DMS79 (cell line): Measurements from ENCODE around the gene CACNA1B.

Source experiments
- DNase-seq: peaks from one replicate; lab custom pipeline; 2025; lab: John Stamatoyannopoulos, UW

CACNA1B gene

DNA sequence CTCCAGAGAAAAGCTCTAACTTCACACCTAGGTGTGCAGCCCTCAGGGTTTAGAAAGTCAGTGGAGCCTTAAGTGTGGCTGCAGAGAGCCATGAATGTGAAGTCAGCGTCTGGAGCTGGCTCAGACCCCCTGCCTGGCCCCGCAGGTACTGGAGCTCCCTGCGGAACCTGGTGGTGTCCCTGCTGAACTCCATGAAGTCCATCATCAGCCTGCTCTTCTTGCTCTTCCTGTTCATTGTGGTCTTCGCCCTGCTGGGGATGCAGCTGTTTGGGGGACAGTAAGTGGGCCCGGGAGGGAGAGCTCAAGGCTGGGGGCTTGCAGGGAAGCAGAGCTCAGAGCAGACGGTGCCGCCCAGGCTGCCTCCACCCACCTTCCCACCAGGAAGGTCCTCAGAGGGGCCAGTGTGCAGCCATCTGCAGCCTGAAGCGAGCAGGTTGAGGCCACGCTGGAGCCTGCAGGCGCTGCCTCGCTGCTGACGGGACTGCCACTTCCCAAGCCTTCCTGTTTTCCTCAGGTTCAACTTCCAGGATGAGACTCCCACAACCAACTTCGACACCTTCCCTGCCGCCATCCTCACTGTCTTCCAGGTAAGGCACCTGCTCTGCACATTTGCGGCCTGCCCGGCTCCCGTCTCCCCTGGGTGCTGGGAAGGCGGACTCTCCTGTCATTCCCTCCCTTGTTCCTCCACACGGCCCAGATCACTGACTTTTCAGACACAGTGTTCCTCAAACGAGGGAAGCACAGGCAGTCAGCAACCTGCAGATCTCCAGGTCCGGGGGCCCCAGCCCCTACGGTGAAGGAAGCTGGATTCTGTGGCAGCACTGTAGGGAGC lies 108.9 kb downstream of the CACNA1B start:
- DNase-seq: no peak

DNA sequence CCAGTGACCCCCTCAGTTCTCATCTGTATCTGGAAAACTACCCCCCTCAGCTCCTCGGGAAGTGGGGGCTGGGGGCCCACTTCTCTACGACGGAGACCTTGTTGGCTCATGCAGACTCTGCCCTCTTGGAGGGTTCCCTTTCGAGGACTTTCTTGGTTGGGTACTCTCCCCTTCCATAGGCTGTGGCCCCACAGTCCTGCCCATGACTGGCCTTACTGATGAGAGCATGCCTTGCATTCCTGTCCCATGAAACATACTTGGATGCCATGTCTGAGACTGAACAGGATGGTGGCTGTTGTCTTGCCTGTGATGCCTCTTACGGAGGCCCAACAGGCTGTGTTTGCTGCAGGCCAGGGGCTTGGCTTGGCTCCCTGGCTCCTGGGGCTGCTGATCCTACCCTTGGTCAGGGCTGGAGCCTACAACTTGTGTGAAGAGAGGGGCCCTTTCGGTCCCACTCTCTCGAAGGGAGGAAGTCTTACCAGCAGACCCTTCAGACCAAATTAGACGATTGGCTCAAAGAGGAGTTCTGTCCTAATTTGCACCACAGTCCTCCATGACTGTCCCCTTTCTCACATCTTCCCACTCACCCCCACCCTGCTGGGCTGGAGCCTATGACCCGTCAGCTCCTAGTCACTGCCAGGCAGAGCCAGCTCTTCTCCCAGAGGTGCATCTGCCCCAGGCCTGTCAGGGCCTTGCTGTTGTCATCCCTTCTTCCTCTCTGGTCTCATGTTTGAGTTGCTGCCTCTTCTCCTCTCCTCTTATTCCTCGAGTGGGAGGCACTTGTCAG lies 109.9 kb downstream of the CACNA1B start:
- no peak for DNase-seq

DNA sequence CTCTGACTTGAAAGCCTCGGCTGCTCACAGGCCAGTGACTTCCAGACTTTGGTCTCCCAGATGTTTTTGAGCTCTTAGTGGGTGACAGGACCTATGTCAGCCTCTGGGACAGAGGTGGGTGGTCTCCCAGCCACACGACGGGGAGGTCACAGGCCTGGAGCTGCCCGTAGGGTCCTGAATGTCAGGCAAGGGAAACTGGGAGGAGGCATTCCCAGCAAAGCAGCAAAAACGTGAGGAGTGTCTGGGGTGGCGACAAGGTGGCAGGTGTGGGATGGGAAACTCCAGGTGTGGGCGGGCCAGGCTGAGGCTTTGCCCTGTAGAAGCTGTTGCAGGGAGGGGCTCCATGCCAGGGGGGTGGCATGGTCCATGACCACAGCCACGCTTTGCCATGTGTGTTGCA lies 110.5 kb downstream of the CACNA1B start:
- no peak for DNase-seq

DNA sequence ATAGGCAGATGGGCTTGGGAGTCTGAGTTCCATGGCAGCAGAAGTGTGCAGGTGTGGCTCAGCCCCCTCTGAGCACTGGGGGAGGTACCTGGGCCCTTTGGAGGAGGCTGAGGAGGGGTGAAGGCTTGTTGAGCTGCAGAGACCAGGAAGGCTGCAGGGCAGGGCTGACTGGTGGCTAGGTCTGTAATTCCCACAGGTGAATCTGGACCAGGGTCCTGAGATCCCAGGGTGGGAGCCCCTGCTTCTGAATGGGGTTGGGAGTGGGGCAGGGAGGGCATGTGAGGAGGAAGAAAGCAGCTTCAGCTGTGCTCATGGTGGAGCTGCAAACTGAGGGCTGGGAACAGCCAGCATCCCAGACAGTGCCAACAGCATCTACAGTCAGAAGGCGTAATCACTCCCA lies 111.1 kb downstream of the CACNA1B start:
- DNase-seq: no peak

DNA sequence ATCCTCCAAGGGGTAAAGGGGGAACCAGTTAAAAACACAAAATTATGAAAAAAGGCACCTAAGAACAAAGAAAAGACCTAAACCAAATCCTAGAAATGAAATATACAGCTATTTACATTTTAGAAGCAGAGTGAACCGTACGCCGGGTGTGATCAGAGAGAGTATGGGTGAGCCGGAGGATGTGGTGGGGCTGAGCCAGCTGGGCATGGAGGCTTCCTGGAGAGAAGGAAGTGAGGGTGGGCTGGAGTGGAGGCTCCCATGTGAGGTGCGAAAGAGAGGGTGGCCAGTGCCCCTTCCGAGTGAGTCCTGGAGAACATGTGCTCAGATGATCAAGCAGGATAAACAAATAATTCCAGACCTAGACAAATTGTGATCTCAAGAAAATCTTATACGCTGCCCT lies 111.6 kb downstream of the CACNA1B start:
- no peak for DNase-seq

DNA sequence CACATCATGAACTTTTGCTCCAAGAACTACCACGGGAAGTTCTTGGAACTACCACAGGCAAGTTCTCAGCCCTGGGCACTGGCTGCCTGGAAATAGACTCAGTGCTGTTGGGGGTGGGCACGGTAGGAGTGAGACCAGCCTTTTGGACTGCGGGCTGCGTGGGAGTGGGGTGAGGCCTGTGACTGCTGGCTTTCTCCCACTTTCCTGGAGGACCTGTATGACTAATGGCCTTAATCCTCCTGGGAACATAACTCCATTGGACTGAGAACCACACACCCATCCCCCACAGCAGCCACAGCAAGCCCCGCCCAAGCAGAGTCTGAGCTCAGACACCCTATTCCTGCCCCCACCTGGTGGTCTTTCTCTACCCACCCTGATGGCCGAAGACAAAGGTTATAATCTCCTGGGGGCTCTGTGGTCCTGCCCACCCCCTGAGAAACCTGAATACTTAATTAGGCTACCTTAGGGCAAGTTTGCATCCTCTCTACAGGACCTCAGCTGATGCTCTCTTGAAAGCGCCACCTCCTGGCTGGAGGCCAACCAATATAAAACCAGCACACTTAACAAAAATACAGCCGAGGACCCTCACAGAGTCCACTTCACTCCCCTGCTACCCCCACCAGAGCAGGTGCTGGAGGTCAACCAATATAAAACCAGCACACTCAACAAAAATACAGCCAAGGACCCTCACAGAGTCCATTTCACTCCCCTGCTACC lies 112.6 kb downstream of the CACNA1B start:
- DNase-seq: no peak

DNA sequence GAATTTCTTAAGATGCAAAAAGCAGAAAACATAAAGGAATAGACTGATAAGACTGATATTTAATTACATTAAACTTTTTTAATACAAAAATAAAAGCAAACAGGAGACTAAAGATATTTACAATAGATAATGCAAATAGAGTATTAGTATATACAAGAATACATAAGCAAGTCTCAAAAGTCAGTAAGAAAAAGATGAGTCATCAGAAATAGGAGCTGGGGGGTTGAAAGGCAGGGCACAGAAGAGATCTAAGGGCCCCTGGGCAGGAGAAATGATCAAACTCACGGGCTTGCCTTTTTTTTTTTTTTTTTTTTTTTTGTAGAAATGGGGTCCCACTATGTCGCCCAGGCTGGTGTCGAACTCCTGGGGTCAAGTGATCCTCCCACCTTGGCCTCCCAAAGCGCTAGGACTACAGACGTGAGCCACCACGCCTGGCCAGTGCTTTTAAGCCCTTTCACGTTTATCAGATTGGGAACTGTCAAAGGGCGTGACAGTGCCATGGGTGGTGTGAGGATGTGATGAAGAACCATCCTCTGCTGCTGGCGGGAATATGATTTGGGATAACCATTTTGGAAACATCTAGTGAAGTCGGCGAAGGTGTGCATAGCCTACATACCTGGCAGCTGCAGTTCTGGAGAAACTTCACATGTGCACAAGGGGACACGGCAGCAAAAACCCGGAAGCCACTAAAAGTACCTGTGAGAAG lies 126.1 kb downstream of the CACNA1B start:
- no peak for DNase-seq

DNA sequence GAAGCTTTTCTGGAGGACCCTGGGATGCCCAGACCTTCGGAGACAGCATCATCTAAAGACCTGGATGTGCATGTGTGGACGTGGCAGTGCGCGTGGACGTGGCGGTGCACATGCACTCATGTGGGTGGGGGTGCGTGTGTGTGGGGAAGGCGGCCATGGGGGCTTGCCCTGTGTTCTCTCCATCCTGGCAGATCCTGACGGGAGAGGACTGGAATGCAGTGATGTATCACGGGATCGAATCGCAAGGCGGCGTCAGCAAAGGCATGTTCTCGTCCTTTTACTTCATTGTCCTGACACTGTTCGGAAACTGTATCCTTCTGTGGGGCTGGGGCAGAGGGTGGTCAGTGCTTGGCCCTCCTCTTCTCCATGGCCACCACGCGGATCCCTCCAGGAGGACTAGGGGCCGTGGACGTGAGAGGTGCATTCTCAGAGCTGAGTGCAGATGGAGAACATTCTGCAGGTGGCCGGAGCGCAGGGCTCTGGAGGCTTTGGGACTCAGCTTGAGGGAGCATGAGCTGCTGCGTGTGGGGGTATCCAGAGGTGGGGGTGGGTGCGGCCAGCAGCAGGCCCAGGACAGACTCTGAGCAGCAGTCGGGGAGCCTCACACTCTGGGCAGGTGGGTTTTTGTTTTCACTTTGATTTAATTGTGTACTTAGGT lies 129.1 kb downstream of the CACNA1B start:
- DNase-seq: no peak

DNA sequence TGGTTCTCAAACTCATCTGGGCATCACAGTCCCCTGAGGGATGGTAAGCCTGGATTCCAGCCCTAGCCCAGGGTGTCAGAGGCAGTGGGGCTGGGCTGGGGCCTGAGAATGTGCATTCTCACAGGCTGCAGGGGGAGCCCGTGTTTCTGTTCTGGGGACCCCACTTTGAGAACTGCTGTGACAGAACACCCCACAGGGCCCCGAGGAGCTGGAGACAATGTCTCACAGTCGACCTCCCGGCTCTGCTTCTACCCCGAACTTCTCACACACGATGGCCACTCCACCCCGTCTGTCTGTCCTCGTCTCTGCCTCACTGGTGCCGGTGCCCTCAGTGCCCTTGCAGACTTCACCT lies 130.0 kb downstream of the CACNA1B start:
- no peak for DNase-seq

DNA sequence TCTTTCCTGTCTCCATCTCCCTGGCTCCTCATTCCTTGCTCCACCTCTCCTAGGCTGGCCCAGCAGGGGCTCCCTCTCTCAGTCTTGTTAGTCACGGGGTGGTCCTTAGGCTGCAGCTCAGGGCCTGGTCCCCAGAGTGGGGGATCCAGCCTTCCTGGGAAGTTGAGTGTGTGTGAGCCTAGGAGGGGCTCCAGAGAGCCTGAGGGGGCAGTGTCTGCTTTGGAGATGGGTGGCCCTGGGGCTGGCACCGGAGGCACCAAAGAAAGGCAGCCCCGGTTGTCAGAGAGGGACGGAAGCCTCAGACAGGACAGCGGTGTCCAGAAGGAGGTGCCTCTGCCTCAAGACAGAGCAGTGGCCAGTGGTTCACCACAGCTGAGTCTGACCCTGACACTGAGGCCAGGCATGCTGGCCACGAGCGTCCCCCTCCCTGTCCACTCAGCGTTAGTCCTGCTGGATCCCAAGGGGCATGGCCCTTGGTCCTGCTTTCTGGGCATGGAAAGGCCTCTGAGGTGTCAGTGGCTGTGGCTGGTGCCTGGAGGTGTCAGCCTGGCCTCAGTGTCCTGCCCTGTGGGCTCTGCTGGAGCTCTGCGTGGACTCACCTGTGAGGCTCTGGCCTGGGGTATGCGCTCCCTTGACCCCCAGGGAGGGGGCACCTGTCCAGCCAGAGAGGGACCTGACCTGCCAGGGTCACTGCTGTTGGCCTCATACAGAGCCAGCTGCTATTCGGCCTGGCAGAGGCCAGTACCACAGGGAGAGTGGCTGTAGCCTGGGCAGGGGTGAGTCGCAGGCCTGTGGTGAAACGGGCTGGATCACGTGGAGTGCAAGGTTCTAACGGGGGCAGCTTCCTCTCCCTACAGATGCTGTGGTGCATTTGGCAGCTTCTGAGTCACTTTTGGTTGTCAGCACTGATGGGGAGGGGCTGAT lies 130.6 kb downstream of the CACNA1B start:
- no peak for DNase-seq

DNA sequence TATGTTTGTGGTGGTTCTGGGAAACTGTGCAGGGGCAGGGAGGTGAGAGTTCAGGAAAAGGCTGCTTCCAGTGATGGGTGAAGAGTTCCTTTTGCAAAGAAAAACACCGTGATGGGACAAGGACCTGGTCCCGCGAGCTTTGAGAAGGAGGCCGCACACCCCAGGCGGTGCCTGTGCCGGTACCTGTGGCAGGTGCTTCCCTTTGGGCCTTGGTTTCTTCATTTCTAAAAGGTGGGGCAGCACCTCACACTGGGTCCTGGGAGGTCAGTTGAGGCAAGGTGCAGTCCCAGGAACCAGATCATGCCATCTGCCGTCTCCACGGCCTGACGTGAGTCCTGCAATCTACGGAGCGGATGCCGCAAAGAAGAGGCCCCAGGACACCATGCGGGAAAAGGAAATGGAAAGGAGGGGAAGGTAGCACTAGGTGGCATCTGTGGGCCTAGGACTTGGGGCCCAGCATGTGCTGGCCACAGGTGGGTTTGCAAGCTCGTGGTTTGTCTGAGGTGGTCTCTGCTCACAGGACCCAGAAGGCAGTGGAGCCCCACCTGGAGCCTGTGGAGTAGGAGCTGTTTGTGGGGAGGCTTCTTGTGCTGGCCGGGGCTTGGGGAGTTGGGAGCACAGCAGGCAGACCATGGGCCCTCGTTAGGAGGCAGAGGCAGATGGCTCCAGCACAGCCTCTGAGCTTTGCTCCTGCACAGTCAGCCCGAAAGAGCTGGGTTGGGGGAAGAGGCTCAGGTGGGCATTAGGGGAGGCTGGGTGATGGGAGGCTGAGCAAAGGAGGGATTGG lies 131.6 kb downstream of the CACNA1B start:
- DNase-seq: no peak

DNA sequence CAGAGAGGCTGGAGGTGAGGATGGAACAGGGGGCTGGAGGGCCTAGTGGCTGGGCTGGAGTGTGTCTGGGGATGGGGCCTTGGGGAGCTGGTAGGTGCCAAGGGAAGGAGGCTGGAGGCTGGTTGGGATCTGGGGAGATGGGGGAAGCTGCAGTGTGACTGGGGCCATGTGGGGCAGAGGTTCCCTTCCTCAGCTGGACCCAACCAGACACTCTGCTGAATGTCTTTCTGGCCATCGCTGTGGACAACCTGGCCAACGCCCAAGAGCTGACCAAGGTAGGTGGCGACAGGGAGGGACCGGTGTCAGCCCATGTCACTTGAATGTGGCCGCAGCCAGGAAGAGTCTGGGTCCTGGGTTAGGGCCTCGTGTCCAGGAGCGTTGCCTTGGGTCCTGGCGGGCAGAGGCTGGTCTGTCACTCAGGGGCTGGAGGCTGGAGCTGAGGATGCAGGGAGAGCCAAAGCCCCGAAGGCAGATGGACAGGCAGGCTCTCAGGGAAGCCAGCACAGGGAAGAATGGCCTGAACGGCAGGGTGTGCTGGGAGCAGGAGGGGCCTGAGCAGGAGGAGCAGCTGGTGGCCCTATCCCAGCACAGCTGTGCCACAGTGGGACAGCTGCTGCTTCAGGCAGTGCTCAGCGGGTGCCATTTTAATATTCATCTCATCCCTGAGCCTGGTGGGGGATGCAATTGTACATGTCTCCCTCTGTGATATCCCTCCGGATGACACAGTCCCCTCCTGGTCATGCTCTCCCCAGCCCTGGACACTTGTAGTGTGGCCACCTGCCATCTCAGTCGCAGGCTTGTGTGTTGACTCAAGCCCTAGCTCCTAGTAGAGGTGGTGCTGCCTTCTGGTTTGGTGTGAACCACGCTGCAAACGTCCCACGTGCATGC lies 132.5 kb downstream of the CACNA1B start:
- no peak for DNase-seq

DNA sequence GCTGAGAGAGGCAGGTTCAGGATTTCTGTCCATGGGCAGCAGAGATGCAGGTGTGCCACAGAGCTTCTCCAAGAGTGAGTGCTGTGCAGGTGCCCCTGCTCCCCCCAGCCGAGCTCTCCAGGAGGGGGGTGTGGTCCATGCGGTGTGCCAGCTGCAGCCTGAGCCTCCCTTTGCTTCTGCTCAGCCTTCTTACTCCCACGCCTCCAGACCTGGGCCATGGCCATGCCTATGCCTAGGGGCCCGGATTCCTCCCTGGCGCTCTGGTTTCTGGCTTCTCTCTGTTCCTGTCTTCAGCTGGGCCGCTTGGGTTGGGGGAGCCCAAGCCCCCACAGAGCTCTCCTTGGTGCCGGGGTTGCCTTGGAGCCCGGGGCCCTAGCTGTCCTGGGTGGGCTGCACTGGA lies 133.3 kb downstream of the CACNA1B start:
- peak; percentile 2 for DNase-seq

DNA sequence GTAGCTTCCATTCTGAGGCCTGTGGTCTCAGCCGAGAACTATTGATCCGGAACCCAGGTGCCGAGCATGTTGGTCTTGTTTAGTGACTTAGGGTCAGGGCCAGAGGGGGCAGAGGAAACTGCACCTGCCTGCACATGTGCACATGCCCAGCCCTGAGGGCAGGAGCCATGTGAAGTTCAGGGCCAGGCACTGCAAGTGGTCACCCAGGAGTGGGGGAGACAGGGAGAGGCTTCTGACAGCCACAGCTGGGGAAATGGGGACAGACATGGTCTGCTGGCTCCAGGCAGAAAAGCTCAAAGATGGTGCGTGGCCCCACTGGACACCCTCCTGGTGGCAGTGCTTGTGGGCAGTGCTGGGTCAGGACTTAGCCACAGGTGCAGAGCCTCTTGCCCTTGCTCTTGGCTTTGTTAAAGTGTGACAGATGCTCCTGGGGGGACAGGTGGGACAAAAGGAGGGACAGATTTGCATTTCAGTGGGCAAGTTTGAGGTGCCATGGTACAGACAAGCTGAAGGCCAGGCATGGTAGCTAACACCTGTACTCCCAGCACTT lies 134.4 kb downstream of the CACNA1B start:
- no peak for DNase-seq

DNA sequence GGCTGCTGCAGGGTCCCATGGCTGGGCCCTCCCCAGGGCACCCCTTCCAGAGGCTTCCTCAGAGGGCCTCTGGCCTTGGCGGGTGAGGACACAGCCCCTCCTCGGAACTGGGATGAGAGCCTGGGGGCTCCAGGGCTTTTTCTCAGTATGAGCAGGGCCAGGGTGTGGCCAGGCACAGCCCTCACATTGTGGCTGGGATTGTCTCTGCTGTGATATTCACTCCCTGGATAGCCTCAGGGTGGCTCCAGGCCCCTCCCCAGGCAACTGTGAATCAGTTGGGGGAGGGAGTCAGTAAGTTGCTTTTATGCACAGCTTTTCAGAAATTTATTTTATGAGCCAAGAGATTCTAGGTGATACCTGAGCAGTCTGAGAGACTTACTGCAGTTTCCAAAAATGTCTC lies 135.7 kb downstream of the CACNA1B start:
- no peak for DNase-seq

DNA sequence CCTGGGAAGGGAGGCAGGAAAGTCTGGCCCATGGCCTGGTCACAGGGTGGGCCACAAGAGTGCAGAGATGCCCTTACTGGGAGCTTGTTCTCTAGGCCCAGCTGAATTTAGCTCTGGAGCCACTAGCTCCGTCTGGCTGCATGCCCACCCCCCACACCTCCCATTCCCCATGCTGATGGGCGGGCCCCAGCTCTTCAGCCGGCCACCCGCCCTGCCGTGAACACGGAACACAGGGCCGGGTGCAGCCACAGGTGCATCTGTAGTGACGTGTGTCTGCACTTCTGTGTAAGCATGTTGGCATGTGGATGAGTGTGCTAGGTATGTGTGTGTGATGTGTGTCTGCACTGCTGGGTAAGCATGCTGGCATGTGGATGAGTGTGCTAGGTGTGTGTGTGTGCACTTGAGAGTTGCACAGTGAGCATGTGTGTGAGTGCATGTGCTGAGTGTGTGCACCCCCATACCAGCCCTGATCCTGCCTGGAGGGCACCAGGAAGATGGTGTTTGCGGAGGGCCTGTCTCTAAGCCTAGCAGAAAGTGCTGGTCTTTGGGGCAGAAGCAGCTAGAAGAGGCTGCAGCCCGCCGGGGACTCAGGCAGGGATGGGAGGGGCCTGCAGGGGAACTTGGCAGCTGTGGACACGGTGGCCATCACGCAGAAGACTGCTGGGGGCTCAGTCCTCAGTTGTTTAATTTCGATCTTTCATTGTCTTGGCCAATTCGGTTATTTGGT lies 136.4 kb downstream of the CACNA1B start:
- DNase-seq: no peak

DNA sequence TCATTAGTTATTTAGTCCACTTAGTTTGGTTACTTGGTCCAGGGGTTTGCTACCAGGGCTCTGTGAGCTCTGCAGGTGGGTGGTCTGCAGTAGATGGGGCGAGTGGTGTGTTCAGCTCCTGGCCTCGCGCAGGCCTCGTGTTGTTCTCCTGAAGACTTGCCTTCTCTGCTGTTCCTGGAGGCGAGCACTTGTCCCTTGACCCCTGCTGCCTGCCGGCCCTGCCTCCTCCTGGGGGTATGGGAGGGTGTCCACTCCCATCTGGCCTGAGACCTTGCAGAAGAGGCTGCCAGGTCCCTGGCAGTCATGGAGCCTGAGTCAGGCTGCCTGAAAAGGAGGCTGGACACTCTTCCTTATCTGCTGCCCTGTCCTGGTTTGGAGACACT lies 137.0 kb downstream of the CACNA1B start:
- no peak for DNase-seq
